Stimulated activated naive CD8-positive, alpha-beta T cell treated with anti-CD3 and anti-CD28 coated beads, Interleukin-15, Interleukin-2, amounts not matched to agents 100 ng/mL and 50 ng/mL, for 24 hours (primary cell): ENCODE results near the gene GARIN5A.

Experiments used
- H3K27ac Mint-ChIP-seq: one replicate; pipeline ENCODE4 v1.8.0; 2021; ENCODE audit warnings: mild to moderate bottlenecking, mixed read lengths
- H3K27me3 Mint-ChIP-seq: one replicate; pipeline ENCODE4 v1.8.0; 2021; ENCODE audit warnings: mixed read lengths
- H3K36me3 Mint-ChIP-seq: one replicate; pipeline ENCODE4 v1.8.0; 2021; ENCODE audit warnings: low read depth, mixed read lengths
- H3K4me1 Mint-ChIP-seq: one replicate; pipeline ENCODE4 v1.8.0; 2021; ENCODE audit warnings: low read depth, mixed read lengths
- H3K4me3 Mint-ChIP-seq: one replicate; pipeline ENCODE4 v1.8.0; 2021; ENCODE audit warnings: mild to moderate bottlenecking, mixed read lengths
- H3K9me3 Mint-ChIP-seq: one replicate; pipeline ENCODE4 v1.8.0; 2021; ENCODE audit warnings: mixed read lengths

The GARIN5A gene

GRCh38 chr19:50467566-50467965 is 9.1 kb downstream of the GARIN5A start:
- no peaks in the 10 kb centered on the region for H3K9me3 Mint-ChIP-seq
- H3K4me1 Mint-ChIP-seq, result no peaks in the 10 kb centered on the region
- H3K4me3 Mint-ChIP-seq, result no peak overlapping the region
- H3K27ac Mint-ChIP-seq, result no peak overlapping the region
- H3K36me3 Mint-ChIP-seq, result no peaks in the 10 kb centered on the region
- H3K27me3 Mint-ChIP-seq, result peaks cover 8% of the 10 kb centered on the region

DNA sequence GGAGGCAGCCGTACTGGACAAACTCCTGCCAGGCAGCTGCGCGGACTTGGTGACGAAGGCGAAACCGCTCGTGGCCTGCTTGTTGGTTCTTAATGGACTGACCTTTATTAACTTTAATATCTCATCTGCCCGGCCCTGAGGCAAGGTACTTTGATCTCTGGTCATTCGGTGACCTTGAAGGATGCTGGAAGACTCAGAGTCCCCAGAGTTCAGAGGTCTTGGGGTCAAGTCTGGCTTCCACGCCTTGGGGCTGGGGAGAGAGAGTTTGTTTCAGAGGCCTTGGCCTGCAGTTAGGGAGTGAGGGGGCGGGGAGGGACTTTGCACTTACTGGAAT is 10.0 kb downstream of the GARIN5A start:
- Mint-ChIP-seq H3K4me3 (no peak overlapping the region), H3K9me3 (no peaks in the 10 kb centered on the region), H3K36me3 (no peaks in the 10 kb centered on the region), H3K27me3 (peaks cover 8% of the 10 kb centered on the region), H3K27ac (no peak overlapping the region), H3K4me1 (no peaks in the 10 kb centered on the region)

DNA sequence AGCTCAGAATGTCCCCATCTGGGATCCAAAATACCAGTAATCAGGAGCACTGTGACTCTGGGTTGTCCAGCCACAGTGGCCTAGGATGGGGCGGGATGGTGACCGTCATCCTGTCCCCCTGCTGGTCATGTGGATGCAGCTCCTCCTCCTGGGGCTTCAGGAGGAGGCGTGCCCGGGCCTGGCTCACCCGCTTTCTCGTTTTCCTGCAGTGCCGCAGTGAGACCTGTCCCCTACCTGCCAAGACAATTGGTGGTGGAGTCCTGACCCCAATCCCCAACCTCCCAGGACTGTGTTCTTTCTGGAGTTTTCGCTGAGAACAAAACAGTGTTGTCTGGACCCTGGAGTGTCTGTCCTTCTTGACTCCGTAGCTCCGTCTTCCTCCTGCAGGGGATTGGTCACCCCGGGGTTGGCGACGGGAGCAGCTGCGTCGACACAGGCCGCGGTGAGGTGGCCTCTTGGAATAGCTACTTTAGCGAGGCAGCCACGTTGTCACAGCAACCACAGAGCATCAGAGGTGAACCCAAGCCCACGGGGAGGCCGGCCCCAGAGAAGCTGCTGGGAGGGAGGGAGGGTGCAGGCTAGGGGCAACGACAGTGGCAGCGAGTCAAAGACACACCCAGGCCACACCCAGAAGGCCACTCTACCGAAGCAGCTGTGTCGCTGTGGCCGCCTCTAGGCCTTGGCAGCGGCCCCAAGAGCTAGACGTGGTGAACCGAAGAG is 10.5 kb downstream of the GARIN5A start:
- Mint-ChIP-seq H3K4me1 (peaks cover 4% of the 10 kb centered on the region), H3K36me3 (no peaks in the 10 kb centered on the region), H3K9me3 (no peaks in the 10 kb centered on the region), H3K27ac (no peak overlapping the region), H3K4me3 (no peak overlapping the region), H3K27me3 (peaks cover 8% of the 10 kb centered on the region)

- no peaks in the 10 kb centered on the region for H3K9me3 Mint-ChIP-seq
- peaks cover 8% of the 10 kb centered on the region for H3K27me3 Mint-ChIP-seq
- peaks cover 11% of the 10 kb centered on the region for H3K4me1 Mint-ChIP-seq
- H3K27ac Mint-ChIP-seq, result no peak overlapping the region
- H3K4me3 Mint-ChIP-seq, result no peak overlapping the region
- H3K36me3 Mint-ChIP-seq, result no peaks in the 10 kb centered on the region
These were observed 11.6 kb downstream of the GARIN5A start for GRCh38 chr19:50465000-50465399.

GRCh38 chr19:50464348-50464747 is 12.3 kb downstream of the GARIN5A start:
- no peak overlapping the region for H3K27ac Mint-ChIP-seq
- no peak overlapping the region for H3K4me3 Mint-ChIP-seq
- no peaks in the 10 kb centered on the region for H3K9me3 Mint-ChIP-seq
- H3K27me3 Mint-ChIP-seq, result peaks cover 8% of the 10 kb centered on the region
- peaks cover 15% of the 10 kb centered on the region for H3K4me1 Mint-ChIP-seq
- no peaks in the 10 kb centered on the region for H3K36me3 Mint-ChIP-seq

DNA sequence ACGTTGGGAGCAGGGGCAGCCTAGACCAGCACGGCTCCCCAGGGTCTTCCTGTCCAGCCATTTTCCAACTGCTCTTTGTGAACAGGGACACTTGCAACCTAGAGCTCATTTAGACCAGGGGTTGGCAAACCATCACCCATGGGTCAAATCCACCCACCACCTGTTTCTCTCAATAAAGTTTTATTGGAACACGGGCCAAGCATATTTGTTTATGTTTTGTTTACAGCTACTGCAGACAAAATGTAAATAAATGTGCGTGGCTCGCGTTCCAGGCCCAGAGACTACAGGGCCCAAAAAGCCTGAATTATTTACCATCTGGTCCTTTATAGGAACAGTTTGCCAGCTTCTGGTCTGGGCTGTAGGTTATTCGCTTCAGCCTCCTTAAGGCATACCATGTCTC is 13.7 kb downstream of the GARIN5A start:
- peaks cover 8% of the 10 kb centered on the region for H3K27me3 Mint-ChIP-seq

GRCh38 chr19:50461066-50461875 is 15.4 kb downstream of the GARIN5A start:
- H3K36me3 Mint-ChIP-seq, result no peaks in the 10 kb centered on the region
- H3K9me3 Mint-ChIP-seq, result no peaks in the 10 kb centered on the region
- H3K4me1 Mint-ChIP-seq, result peaks cover 15% of the 10 kb centered on the region
- no peak overlapping the region for H3K27ac Mint-ChIP-seq
- H3K27me3 Mint-ChIP-seq, result peaks cover 19% of the 10 kb centered on the region
- H3K4me3 Mint-ChIP-seq, result no peak overlapping the region

More for the DNA sequence above, 13.7 kb downstream of the GARIN5A start:
- Mint-ChIP-seq H3K9me3 (no peaks in the 10 kb centered on the region), H3K4me3 (no peak overlapping the region), H3K36me3 (no peaks in the 10 kb centered on the region), H3K4me1 (peaks cover 15% of the 10 kb centered on the region), H3K27ac (no peak overlapping the region)

DNA sequence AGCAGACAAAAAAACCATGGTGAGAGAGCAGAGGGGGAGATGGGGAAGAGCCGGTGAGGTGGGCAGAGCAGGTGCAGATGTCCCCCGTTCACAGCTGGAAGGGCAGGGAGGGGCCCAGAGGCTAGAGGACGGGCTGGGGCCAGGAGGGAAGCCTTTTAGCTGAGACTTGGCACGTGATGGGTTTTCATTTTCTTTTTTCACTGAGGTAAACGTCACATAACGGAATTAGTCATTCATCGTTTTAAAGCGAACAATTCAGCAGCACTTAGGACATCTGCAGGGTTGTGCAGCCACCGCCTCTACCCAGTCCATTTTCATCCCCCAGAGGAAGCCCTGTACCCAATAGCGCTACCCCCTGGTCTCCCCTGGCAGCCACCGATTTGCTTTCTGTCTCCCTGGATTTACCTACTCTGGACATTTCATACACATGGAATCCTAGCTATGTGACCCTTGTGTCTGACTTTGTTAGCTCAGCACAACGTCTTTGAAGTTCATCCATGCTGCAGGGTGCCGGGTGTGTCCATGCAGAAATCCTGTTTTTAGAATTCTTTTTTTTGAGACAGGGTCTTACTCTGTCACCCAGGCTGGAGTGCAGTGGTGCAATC is 16.4 kb downstream of the GARIN5A start:
- H3K27ac Mint-ChIP-seq, result peak overlapping the region; percentile 4
- peaks cover 15% of the 10 kb centered on the region for H3K4me1 Mint-ChIP-seq
- H3K4me3 Mint-ChIP-seq, result peak overlapping the region; percentile 20

DNA sequence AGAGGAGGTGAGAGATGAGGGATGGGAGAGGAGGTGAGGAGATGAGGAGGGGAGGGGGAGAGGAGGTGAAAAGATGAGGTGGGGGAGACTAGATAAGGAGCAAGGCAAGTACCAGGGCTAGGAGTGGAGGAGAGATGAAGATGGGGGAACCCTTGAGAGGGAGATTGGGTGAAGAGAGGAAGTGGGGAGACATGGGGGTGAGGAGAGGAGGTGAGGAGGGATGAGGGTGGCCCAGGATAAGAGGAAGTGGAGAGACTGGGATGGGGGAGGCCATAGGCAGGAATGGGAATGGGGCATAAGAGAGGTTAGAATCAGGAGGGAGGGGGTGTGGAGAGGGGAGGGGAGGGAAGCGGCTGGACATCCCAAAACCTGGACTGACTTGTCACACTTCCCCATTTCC is 17.0 kb downstream of the GARIN5A start:
- Mint-ChIP-seq H3K36me3 (no peaks in the 10 kb centered on the region), H3K9me3 (no peaks in the 10 kb centered on the region), H3K4me1 (peaks cover 15% of the 10 kb centered on the region), H3K27me3 (peaks cover 19% of the 10 kb centered on the region), H3K27ac (no peak overlapping the region), H3K4me3 (peak overlapping the region; percentile 20)

More for the DNA sequence above, 16.4 kb downstream of the GARIN5A start:
- Mint-ChIP-seq H3K27me3 (peaks cover 19% of the 10 kb centered on the region), H3K36me3 (no peaks in the 10 kb centered on the region), H3K9me3 (no peaks in the 10 kb centered on the region)

DNA sequence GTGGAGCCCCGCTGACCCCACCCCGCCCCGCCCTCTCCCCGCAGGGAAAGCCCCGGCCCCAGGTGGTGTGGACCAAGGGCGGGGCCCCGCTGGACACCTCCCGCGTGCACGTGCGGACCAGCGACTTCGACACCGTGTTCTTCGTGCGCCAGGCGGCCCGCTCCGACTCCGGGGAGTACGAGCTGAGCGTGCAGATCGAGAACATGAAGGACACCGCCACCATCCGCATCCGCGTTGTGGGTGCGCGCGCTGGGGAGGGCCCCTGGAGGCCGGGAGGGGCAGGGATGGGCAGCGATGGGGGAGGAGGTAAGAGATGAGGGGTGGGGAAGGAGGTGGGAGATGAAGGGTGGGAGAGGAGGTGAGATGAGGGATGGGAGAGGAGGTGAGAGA is 17.6 kb downstream of the GARIN5A start:
- Mint-ChIP-seq H3K27me3 (peaks cover 19% of the 10 kb centered on the region), H3K4me1 (peaks cover 15% of the 10 kb centered on the region), H3K36me3 (no peaks in the 10 kb centered on the region), H3K9me3 (no peaks in the 10 kb centered on the region), H3K27ac (no peak overlapping the region), H3K4me3 (no peak overlapping the region)

- no peak overlapping the region for H3K4me3 Mint-ChIP-seq
- no peaks in the 10 kb centered on the region for H3K36me3 Mint-ChIP-seq
- peaks cover 19% of the 10 kb centered on the region for H3K27me3 Mint-ChIP-seq
- peaks cover 15% of the 10 kb centered on the region for H3K4me1 Mint-ChIP-seq
- no peak overlapping the region for H3K27ac Mint-ChIP-seq
- no peaks in the 10 kb centered on the region for H3K9me3 Mint-ChIP-seq
These were observed 18.1 kb downstream of the GARIN5A start for GRCh38 chr19:50458396-50459066.

DNA sequence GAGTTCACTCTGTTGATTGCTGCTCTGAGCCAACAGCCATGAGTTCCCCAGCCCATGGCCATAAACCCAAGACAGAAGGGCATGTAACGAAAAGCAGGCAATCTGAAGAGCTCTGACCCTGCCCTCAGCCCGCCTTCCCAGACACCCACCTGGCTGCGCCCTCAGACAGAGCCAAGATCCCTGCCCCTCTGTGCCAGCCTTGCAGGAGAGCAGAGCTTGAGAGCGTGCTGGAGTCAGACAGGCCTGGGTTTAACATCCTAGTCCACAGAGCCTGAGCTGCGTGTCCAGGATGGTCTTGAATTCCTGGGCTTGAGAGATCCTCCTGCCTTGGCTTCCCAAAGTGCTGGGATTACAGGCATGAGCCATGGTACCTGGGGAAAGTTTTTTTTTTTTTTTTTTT is 19.3 kb downstream of the GARIN5A start:
- peaks cover 15% of the 10 kb centered on the region for H3K4me1 Mint-ChIP-seq
- no peaks in the 10 kb centered on the region for H3K9me3 Mint-ChIP-seq
- H3K36me3 Mint-ChIP-seq, result no peaks in the 10 kb centered on the region
- H3K27me3 Mint-ChIP-seq, result peaks cover 19% of the 10 kb centered on the region
- H3K27ac Mint-ChIP-seq, result no peak overlapping the region
- H3K4me3 Mint-ChIP-seq, result no peak overlapping the region

GRCh38 chr19:50455992-50456391 is 20.7 kb downstream of the GARIN5A start:
- H3K4me1 Mint-ChIP-seq, result peaks cover 10% of the 10 kb centered on the region
- H3K27ac Mint-ChIP-seq, result no peak overlapping the region
- H3K9me3 Mint-ChIP-seq, result no peaks in the 10 kb centered on the region

GRCh38 chr19:50453243-50453642 is 23.4 kb downstream of the GARIN5A start:
- Mint-ChIP-seq H3K9me3 (no peaks in the 10 kb centered on the region), H3K4me3 (no peak overlapping the region), H3K4me1 (no peaks in the 10 kb centered on the region), H3K27me3 (peaks cover 24% of the 10 kb centered on the region), H3K36me3 (no peaks in the 10 kb centered on the region), H3K27ac (no peak overlapping the region)

More at GRCh38 chr19:50455992-50456391, 20.7 kb downstream of the GARIN5A start:
- Mint-ChIP-seq H3K27me3 (peaks cover 23% of the 10 kb centered on the region), H3K36me3 (no peaks in the 10 kb centered on the region), H3K4me3 (no peak overlapping the region)

GRCh38 chr19:50451223-50451534 is 25.5 kb downstream of the GARIN5A start:
- Mint-ChIP-seq H3K9me3 (no peaks in the 10 kb centered on the region), H3K4me1 (no peaks in the 10 kb centered on the region), H3K4me3 (no peak overlapping the region), H3K27me3 (peaks cover 13% of the 10 kb centered on the region), H3K36me3 (no peaks in the 10 kb centered on the region), H3K27ac (no peak overlapping the region)
